SK-MEL-5 (cell line): ENCODE data around the gene DPYSL4. TPM values are rescaled to one million over a fixed set of nuclear protein-coding genes. Genes with fewer than 3 reads are reported as not detected.

Experiments
- DNase-seq: peaks from one replicate; pipeline ENCODE4 v3.0.0-alpha.2; 2016; ENCODE audit warnings: low read depth, low spot score
- in situ Hi-C: cut with HindIII; loops from 2 replicates; pipeline ENCODE4 v1.10.0; 2016; ENCODE audit warnings: low sequenced_read_pairs, high pct_unique_total_duplicates, low pct_unique_long_range_greater_than_20kb
- total RNA-seq: library from RNA; depleted of rRNA; stranded (reverse); fragments of >200 nt; shearing (Covaris generic); gene quantifications from 2 replicates; pipeline ENCODE4 v1.2.3, GENCODE V29; 2014; rRNA removed

DPYSL4 gene
- total RNA-seq, 1 experiment from 2014 or later: 2.5 TPM

- no peak for DNase-seq
- in situ Hi-C loops: no loop called here
These were observed 64.0 kb downstream of the DPYSL4 start for GRCh38 chr10:132250481-132251475.

GRCh38 chr10:132251928-132252327 lies 65.2 kb downstream of the DPYSL4 start:
- in situ Hi-C loops: no loop called here
- no peak for DNase-seq

- in situ Hi-C loops: no loop called here
These were observed 65.7 kb downstream of the DPYSL4 start for GRCh38 chr10:132252412-132252811.

GRCh38 chr10:132253092-132253687 lies 66.4 kb downstream of the DPYSL4 start:
- DNase-seq: no peak
- in situ Hi-C loops: no loop called here

More at GRCh38 chr10:132252412-132252811, 65.7 kb downstream of the DPYSL4 start:
- no peak for DNase-seq

- DNase-seq: no peak
- in situ Hi-C loops: no loop called here
These were observed 68.1 kb downstream of the DPYSL4 start for GRCh38 chr10:132254841-132255240.

Other genes starting within 250 kb of the DPYSL4 start
- 163 TPM in 2 replicates for gene BNIP3, start 205.0 kb upstream of the DPYSL4 start, total RNA-seq
- gene JAKMIP3, start 121.0 kb upstream of the DPYSL4 start, total RNA-seq: 0.03 TPM in 1 of 2 replicates, not detected in the other
- 6.6 and 7.6 TPM in 2 replicates for gene STK32C, start 121.0 kb downstream of the DPYSL4 start, total RNA-seq
- 2.0 and 5.1 TPM in 2 replicates for gene LRRC27, start 145.2 kb downstream of the DPYSL4 start, total RNA-seq
- gene PWWP2B, start 210.3 kb downstream of the DPYSL4 start, total RNA-seq: 6.4 and 7.6 TPM in 2 replicates